Mammary epithelial cell (primary cell): ENCODE measurements around the gene CAB39L.

Source experiments
- EZH2 ChIP-seq: IDR thresholded peaks from 2 replicates; pipeline ENCODE4 v1.6.1; 2012; ENCODE audit warnings: low read length, inconsistent platforms, borderline replicate concordance
- TF ChIP-seq, protein P1 (sequence below), 2 donors: IDR thresholded peaks in 1 of 2; conservative IDR thresholded peaks in 1 of 2; 2 replicates each; pipeline ENCODE4 v1.5.1; 2011 to 2012; ENCODE audit warnings: inconsistent platforms in 2 of 2, low read length in 2 of 2, mild to moderate bottlenecking in 2 of 2, control low read depth in 1 of 2, low read depth in 1 of 2; ENCODE audit not compliant: insufficient read depth in 1 of 2; ENCODE audit errors: extremely low read depth in 1 of 2

DNA sequence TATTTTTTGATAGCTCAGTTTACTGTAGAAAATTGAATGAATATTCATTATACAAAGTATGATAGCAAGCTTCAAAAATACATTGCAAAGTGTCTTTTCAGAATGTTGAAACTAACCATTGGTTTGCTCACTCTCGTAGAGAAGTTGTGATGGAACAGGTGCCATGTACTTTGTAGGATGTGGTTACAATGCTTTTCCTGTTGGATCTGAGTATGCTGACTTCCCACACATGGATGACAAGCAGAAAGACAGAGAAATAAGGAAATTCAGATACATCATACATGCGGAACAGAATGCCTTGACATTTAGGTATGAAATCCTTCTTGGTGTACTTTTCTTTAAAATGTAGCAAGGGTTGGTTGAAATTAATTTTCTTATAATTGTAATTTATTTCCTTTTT, 165.7 kb downstream of the CAB39L start:
- TF ChIP-seq, protein P1, sequence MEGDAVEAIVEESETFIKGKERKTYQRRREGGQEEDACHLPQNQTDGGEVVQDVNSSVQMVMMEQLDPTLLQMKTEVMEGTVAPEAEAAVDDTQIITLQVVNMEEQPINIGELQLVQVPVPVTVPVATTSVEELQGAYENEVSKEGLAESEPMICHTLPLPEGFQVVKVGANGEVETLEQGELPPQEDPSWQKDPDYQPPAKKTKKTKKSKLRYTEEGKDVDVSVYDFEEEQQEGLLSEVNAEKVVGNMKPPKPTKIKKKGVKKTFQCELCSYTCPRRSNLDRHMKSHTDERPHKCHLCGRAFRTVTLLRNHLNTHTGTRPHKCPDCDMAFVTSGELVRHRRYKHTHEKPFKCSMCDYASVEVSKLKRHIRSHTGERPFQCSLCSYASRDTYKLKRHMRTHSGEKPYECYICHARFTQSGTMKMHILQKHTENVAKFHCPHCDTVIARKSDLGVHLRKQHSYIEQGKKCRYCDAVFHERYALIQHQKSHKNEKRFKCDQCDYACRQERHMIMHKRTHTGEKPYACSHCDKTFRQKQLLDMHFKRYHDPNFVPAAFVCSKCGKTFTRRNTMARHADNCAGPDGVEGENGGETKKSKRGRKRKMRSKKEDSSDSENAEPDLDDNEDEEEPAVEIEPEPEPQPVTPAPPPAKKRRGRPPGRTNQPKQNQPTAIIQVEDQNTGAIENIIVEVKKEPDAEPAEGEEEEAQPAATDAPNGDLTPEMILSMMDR (conservative IDR thresholded peaks at IDR 0.05 in 1 of 2, IDR thresholded peaks at IDR 0.05 in 1 of 2; ENCODE audit: extremely low read depth in 1 of 2, insufficient read depth in 1 of 2, low read depth in 1 of 2, low read length in 2 of 2): no peak
- no peak for TF ChIP-seq EZH2
